Measurements from ENCODE around the gene TP53TG3D. TPM values are rescaled to one million over a fixed set of nuclear protein-coding genes. Genes with fewer than 3 reads are reported as not detected.

The TP53TG3D gene
- total RNA-seq, 2 donors from 2014 or later, result 4.8 TPM; not detected in 1

Small RNAs within 50 kb of the gene (small RNA-seq; reads per million reads assigned to genes)
- gene AC133485.1 (0 reads per million in 2 donors), gene AC140878.1 (0 reads per million in 2 donors)

Measured in prostate gland (tissue), 2 donors.